Activated CD8-positive, alpha-beta memory T cell treated with anti-CD3 and anti-CD28 coated beads, Interleukin-2, amount 50 U/mL, for 1 hour (primary cell): ENCODE results near the gene TCF25.
"Not testable (repeated sequence)": the region's sequence is repeated elsewhere in the genome, so short reads cannot be mapped to it uniquely, and the experiment has no call there.

Source experiments
- DNase-seq: peaks from one replicate; pipeline ENCODE4 v3.0.0-alpha.2; 2020; ENCODE audit errors: extremely low read depth

The TCF25 gene, protein sequence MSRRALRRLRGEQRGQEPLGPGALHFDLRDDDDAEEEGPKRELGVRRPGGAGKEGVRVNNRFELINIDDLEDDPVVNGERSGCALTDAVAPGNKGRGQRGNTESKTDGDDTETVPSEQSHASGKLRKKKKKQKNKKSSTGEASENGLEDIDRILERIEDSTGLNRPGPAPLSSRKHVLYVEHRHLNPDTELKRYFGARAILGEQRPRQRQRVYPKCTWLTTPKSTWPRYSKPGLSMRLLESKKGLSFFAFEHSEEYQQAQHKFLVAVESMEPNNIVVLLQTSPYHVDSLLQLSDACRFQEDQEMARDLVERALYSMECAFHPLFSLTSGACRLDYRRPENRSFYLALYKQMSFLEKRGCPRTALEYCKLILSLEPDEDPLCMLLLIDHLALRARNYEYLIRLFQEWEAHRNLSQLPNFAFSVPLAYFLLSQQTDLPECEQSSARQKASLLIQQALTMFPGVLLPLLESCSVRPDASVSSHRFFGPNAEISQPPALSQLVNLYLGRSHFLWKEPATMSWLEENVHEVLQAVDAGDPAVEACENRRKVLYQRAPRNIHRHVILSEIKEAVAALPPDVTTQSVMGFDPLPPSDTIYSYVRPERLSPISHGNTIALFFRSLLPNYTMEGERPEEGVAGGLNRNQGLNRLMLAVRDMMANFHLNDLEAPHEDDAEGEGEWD

GRCh38 chr16:89873109-89873971 lies at the start of gene TCF25:
Gene TCF25, plus strand, starts transcription at chr16:89873592. Its CDS starts 76 bp downstream, at chr16:89873668.
- peak; percentile 69 for DNase-seq

GRCh38 chr16:89823824-89824148 lies 49.6 kb upstream of the TCF25 start:
- not testable (repeated sequence) for DNase-seq

- DNase-seq, result no peak
These were observed 46.6 kb upstream of the TCF25 start for GRCh38 chr16:89826531-89827382.

- no peak for DNase-seq
These were observed 45.8 kb upstream of the TCF25 start for GRCh38 chr16:89827383-89828198.

DNA sequence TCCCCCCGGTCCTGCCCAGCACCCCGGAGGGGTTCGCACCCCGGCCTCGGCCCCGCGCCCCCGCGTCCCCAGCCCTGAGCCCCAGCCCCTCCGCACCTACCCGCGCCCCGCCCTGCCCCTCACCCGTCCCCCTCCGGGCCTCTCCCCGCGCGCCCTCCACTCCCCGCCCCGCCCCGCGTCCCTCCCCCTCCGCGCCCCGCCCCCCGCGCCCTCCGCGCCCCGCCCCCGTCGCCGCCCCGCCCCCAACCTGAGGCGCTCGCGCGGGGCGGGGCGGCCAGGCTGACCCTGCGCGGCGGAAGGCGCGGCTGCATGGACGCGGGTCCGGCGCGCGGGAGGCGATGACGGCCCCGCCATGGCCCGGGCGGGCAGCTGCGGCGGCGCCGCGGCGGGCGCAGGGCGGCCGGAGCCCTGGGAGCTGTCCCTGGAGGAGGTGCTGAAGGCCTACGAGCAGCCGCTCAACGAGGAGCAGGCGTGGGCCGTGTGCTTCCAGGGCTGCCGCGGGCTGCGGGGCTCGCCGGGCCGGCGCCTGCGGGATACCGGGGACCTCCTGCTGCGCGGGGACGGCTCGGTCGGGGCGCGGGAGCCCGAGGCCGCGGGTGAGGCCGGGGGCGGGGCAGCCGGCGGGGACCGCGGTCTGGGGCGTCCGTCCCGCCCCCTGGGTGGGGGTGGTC lies 45.1 kb upstream of the TCF25 start, which contains the start of gene SPIRE2:
Gene SPIRE2, plus strand, starts transcription at position 277 of the 671 bp plus-strand sequence. Its CDS starts 76 bp downstream, at position 353.
- DNase-seq, result no peak

GRCh38 chr16:89828870-89829629 lies 44.3 kb upstream of the TCF25 start:
- DNase-seq, result no peak

- DNase-seq, result no peak
These were observed 43.6 kb upstream of the TCF25 start for GRCh38 chr16:89829630-89830437.

DNA sequence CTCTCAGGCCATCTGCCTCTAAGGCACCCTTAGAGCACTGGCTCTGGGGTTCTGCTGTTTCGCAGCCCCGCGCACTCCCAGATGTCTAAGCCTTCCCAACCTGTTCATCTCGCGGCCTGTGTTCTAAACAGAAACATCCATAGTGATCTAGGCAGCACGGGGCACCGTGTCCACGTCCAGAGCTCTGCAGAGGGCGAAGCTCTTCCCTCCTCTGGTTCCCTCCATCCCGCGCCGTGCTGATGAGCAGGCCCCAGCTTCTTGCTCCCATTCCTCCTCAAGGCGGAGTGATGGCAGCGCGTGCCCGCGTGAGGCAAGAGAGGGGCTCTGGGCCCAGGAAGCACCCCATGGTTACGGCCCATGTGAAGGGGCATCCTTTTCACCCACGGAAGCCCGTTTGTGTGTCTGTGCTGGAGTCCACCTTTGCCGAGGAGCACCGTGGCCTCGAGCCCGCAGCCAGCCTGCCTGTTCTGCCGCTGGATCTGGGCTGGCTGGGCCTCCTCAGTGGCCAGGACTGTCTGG lies 41.5 kb upstream of the TCF25 start:
- DNase-seq, result no peak

GRCh38 chr16:89833664-89834363 lies 39.6 kb upstream of the TCF25 start:
- not testable (repeated sequence) for DNase-seq

DNA sequence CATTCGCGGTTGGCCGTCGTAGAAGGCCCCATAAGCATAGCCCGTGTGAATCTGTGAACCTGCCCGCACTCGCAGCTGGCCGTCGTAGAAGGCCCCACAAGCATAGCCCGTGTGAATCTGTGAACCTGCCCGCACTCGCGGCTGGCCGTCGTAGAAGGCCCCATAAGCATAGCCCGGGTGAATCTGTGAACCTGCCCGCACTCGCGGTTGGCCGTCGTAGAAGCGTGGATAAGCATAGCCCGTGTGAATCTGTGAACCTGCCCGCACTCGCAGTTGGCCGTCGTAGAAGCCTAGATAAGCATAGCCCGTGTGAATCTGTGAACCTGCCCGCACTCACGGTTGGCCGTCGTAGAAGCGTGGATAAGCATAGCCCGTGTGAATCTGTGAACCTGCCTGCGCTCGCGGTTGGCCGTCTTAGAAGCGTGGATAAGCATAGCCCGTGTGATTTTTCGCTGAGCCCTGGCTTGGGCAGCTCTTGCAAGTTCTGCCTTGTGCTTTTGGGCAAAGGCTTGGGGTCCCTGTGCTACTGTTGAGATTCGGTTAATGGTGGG lies 38.5 kb upstream of the TCF25 start:
- DNase-seq, result not testable (repeated sequence)

- DNase-seq, result not testable (repeated sequence)
These were observed 36.9 kb upstream of the TCF25 start for GRCh38 chr16:89836484-89836883.

GRCh38 chr16:89837014-89837546 lies 36.3 kb upstream of the TCF25 start:
- DNase-seq, result no peak

DNA sequence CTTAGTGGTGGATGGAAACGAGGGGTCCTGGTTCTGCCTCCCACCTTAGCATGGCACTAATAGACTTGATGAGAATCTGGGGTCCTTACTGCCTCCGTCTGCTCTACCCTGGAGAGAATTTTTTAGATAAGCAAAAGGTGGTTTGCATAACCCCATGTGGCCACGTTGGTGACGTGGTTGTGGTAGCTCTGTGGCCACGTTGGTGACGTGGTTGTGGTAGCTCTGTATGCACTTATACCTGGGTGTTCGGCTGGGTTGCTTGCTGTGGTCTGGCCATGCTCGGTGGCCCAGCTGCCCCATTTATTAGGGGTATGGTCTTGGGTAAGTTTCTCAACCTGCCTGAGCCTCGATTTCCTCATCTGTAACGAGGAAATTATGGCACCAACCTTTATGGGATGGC lies 32.1 kb upstream of the TCF25 start:
- DNase-seq, result peak; percentile 46

- DNase-seq, result no peak
These were observed 30.7 kb upstream of the TCF25 start for GRCh38 chr16:89842471-89843408.
